Jurkat, Clone E6-1 (cell line): ENCODE measurements around the gene TTC32.

Experiments used
- DNase-seq: peaks from one replicate; pipeline ENCODE4 v3.0.0-alpha.2; 2011; ENCODE audit warnings: low read depth, low spot score
- H3K4me3 ChIP-seq: 2 replicates; pipeline ENCODE4 v1.5.1; 2011; ENCODE audit warnings: mild to moderate bottlenecking, low read length, control low read depth, moderate library complexity

The TTC32 gene

GRCh38 chr2:19857100-19857499, 44.7 kb downstream of the TTC32 start:
- no peak for DNase-seq
- H3K4me3 ChIP-seq = no peak overlapping the region

DNA sequence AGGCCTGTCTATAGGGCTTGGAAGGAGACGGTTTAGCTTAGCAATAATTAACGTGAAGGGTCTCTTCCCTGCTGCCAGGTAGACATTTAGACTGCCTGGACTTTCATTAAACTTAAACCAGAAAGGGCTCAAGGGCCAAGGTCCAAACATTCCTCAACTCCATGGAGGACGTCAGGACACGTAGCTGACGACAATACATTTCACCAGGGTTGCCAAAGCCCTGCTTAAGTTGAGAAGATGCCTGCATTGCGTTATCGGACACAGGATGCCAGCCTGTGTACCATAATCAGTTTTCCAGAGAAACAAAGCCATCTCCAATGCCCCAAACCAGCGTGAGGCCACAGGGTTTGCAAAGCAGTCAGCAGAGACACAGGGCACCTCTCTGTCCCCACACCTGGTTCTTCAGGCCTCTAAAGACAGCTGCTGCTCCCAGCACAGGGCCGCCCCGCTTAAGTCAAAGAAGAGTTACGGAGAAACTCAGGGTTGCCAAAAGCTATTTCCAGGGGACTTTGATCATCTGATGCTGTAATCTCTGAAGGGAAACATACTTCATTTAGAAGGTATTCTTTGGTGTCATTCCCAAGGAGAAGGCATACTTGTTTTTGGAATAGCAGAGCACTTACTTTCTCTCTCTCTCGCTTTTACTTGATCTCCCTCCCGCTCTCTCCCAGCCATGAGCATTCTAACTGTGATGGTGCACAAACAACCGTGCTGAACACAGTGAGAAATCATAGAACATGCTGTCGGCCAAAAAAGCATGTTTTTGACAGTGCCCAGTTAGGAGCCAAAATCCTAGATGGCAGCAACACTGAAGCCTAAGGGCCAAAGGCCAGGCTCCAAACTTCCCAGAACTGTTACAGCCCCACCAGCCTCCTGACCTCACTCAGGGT, 46.0 kb downstream of the TTC32 start:
- DNase-seq = no peak
- no peak overlapping the region for H3K4me3 ChIP-seq

GRCh38 chr2:19854596-19855541, 46.9 kb downstream of the TTC32 start:
- DNase-seq = no peak
- H3K4me3 ChIP-seq = no peak overlapping the region

DNA sequence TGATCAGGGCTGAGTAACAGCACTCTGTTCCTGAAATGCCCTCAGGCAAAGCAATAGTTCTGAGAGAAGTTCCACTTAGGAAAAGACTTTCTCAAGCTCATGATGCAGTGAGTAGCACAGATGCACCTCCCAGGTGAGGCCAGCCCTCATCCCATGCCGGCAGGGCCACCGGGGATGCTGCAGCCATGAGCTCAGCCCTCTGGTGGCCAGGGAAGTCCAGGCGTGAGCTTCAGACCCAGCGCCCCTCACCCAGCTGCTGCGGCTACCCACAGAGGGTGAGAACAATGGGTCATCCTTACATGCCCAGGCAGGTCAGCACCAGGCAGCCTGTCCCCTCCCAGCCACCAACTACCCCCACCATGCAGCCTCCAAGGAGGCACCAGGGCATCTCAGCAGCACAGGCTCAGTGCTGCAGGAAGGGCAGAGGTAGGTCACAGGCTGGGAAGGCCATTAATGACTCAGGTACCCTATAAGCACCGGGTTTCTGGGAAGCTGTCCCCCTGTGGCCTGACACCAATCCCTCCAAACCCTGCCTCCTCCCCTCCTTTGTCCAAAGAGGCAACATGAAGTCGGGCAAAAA, 50.6 kb downstream of the TTC32 start:
- H3K4me3 ChIP-seq = no peak overlapping the region
- no peak for DNase-seq

- no peak for DNase-seq
- no peak overlapping the region for H3K4me3 ChIP-seq
Measured at GRCh38 chr2:19850056-19851050, 51.4 kb downstream of the TTC32 start.

GRCh38 chr2:19848952-19849351, 52.8 kb downstream of the TTC32 start:
- DNase-seq = no peak

GRCh38 chr2:19848029-19848750, 53.6 kb downstream of the TTC32 start:
- no peak for DNase-seq

More at GRCh38 chr2:19848952-19849351, 52.8 kb downstream of the TTC32 start:
- no peak overlapping the region for H3K4me3 ChIP-seq

DNA sequence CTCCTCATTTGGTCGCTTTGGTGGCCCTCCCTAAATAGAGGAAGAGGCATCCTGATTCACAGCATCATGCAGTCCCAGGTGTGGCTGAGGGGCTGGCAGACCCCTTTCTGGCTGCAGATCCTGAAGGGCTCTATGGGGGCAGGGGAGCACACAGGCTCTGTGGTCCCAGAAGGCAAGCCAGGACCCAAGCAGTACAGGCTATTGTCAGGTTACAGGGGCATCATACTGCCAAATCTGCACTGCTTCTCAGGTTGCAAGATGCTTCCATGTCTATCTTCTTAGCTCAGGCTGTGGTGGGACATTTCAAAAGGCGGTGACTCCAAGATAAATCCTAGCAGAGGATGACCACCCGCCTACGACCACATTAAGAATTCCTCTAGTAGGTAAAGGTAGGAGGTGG, 54.3 kb downstream of the TTC32 start:
- H3K4me3 ChIP-seq = no peak overlapping the region
- no peak for DNase-seq

More at GRCh38 chr2:19848029-19848750, 53.6 kb downstream of the TTC32 start:
- H3K4me3 ChIP-seq = no peak overlapping the region
